Measurements from ENCODE around the gene ITPR2. TPM values are rescaled to one million over a fixed set of nuclear protein-coding genes. Genes with fewer than 3 reads are reported as not detected.

Gene ITPR2
- total and polyA plus RNA-seq, 2 of the 13 experiments (the other 11 are each of a cell fraction or from before 2014, with no cell fraction given): 31.9 to 81.9 TPM

GRCh38 chr12:26725276-26725916 is 107.6 kb downstream of the ITPR2 start:
- Histone ChIP-seq H3K79me2 (ENCODE audit: insufficient read depth, low read length) (peaks cover 48% of the 10 kb centered on the region), H4K20me1 (ENCODE audit: insufficient read depth, low read length) (no peaks in the 10 kb centered on the region), H3K4me2 (ENCODE audit: low read depth, low read length) (no peak overlapping the region), H3K36me3 (replicated peaks in 1 of 2; ENCODE audit: control insufficient read depth in 1 of 2, insufficient read depth in 2 of 2, low read length in 2 of 2) (peaks cover 7 to 52% of the 10 kb centered on the region in 2 experiments), H3K9ac (ENCODE audit: insufficient read depth, low read depth, low read length) (no peak overlapping the region), H3K4me1 (ENCODE audit: insufficient read depth, low read length) (peaks cover 54% of the 10 kb centered on the region), H3K4me3 (replicated peaks in 1 of 3; ENCODE audit: insufficient read depth in 1 of 3, low read depth in 2 of 3, low read length in 3 of 3) (no peak overlapping the region), H2AFZ (ENCODE audit: low read length) (no peak overlapping the region), H3K9me3 (ENCODE audit: low read length) (no peaks in the 10 kb centered on the region), H3K27ac (ENCODE audit: extremely low read length, insufficient read depth, low read length) (no peak overlapping the region), H3K27me3 (ENCODE audit: control insufficient read depth in 1 of 2, insufficient read depth in 2 of 2, low read length in 2 of 2) (no peaks in the 10 kb centered on the region)
- ChIA-PET POLR2A (no interaction called here), CTCF (ENCODE audit: low intra/inter-chr PET ratio, low total read pairs) (no interaction called here)
- ATAC-seq: no peak
- in situ Hi-C loops (cut with HindIII; ENCODE audit: extremely low pct_ligation_motif_present, low pct_unique_long_range_greater_than_20kb): no loop called here
- TF ChIP-seq ZNF780A (CRISPR knock-in tag; IDR thresholded peaks at IDR 0.05): no peak
- TF ChIP-seq RBM22 (optimal IDR thresholded peaks at IDR 0.05; ENCODE audit: low read length): peak; percentile 78
- 95% methylated on average over 2 of the region's 2 CpGs for WGBS (ENCODE audit: low lambda C conversion rate)
- BruUV-seq (replicated peaks): no TSS peak
- DNase-seq (ENCODE audit: low spot score): no peak
- intact Hi-C loops (cut with micrococcal nuclease; ENCODE audit: unreplicated experiment): no loop called here
- no peak for FAIRE-seq

GRCh38 chr12:26724309-26724702 is 108.7 kb downstream of the ITPR2 start:
- H3K36me3 ChIP-seq (replicated peaks in 1 of 2; ENCODE audit: control insufficient read depth in 1 of 2, insufficient read depth in 2 of 2, low read length in 2 of 2): peaks cover 7 to 54% of the 10 kb centered on the region in 2 experiments
- in situ Hi-C loops (cut with HindIII; ENCODE audit: extremely low pct_ligation_motif_present, low pct_unique_long_range_greater_than_20kb): no loop called here

More at GRCh38 chr12:26724309-26724702, 108.7 kb downstream of the ITPR2 start:
- peaks cover 43% of the 10 kb centered on the region for H3K4me1 ChIP-seq (ENCODE audit: insufficient read depth, low read length)
- no peak overlapping the region for H2AFZ ChIP-seq (ENCODE audit: low read length)
- no peak overlapping the region for H3K4me2 ChIP-seq (ENCODE audit: low read depth, low read length)
- intact Hi-C loops (cut with micrococcal nuclease; ENCODE audit: unreplicated experiment): no loop called here
- no peaks in the 10 kb centered on the region for H4K20me1 ChIP-seq (ENCODE audit: insufficient read depth, low read length)
- DNase-seq (ENCODE audit: low spot score) (no peak), FAIRE-seq (no peak), ATAC-seq (no peak)
- TF ChIP-seq, protein P1, sequence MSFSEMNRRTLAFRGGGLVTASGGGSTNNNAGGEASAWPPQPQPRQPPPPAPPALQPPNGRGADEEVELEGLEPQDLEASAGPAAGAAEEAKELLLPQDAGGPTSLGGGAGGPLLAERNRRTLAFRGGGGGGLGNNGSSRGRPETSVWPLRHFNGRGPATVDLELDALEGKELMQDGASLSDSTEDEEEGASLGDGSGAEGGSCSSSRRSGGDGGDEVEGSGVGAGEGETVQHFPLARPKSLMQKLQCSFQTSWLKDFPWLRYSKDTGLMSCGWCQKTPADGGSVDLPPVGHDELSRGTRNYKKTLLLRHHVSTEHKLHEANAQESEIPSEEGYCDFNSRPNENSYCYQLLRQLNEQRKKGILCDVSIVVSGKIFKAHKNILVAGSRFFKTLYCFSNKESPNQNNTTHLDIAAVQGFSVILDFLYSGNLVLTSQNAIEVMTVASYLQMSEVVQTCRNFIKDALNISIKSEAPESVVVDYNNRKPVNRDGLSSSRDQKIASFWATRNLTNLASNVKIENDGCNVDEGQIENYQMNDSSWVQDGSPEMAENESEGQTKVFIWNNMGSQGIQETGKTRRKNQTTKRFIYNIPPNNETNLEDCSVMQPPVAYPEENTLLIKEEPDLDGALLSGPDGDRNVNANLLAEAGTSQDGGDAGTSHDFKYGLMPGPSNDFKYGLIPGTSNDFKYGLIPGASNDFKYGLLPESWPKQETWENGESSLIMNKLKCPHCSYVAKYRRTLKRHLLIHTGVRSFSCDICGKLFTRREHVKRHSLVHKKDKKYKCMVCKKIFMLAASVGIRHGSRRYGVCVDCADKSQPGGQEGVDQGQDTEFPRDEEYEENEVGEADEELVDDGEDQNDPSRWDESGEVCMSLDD (CRISPR knock-in tag; IDR thresholded peaks at IDR 0.05; ENCODE audit: borderline replicate concordance): no peak
- TF ChIP-seq ZNF792 (CRISPR knock-in tag; IDR thresholded peaks at IDR 0.05) (no peak), POLR2A (IDR thresholded peaks at IDR 0.05; ENCODE audit: insufficient read depth in 1 of 2, low read depth in 2 of 2, low read length in 2 of 2) (no peak), ZSCAN9 (CRISPR knock-in tag; IDR thresholded peaks at IDR 0.05; ENCODE audit: borderline replicate concordance) (no peak)
- no peaks in the 10 kb centered on the region for H3K27me3 ChIP-seq (ENCODE audit: control insufficient read depth in 1 of 2, insufficient read depth in 2 of 2, low read length in 2 of 2)
- H3K79me2 ChIP-seq (ENCODE audit: insufficient read depth, low read length): peaks cover 37% of the 10 kb centered on the region
- no TSS peak for BruUV-seq (replicated peaks)
- H3K27ac ChIP-seq (ENCODE audit: extremely low read length, insufficient read depth, low read length): no peak overlapping the region
- CTCF ChIA-PET (ENCODE audit: low intra/inter-chr PET ratio, low total read pairs): no interaction called here
- H3K9me3 ChIP-seq (ENCODE audit: low read length): no peaks in the 10 kb centered on the region
- POLR2A ChIA-PET: interaction anchor here (2.7 kb wide), 1 partner anchor 12 kb away, joined by 12 read pairs; no protein-coding TSS in a partner anchor
- no peak overlapping the region for H3K4me3 ChIP-seq (replicated peaks in 1 of 3; ENCODE audit: insufficient read depth in 1 of 3, low read depth in 2 of 3, low read length in 3 of 3)
- WGBS (ENCODE audit: low lambda C conversion rate): 97% methylated on average over 4 of the region's 4 CpGs
- no peak overlapping the region for H3K9ac ChIP-seq (ENCODE audit: insufficient read depth, low read depth, low read length)
